Coronary artery (tissue), 2 donors: Measurements from ENCODE around the gene PLAGL1.
"Not testable (repeated sequence)": the region's sequence is repeated elsewhere in the genome, so short reads cannot be mapped to it uniquely, and the experiment has no call there.

Source experiments
- DNase-seq: peaks from one replicate; pipeline ENCODE4 v3.0.0-alpha.2; 2017; ENCODE audit warnings: low spot score
- H3K27ac ChIP-seq, 2 donors: fragments of 200-600 bp; sonication (generic); one replicate each; pipeline ENCODE4 v1.5.1; 2016 to 2019
- H3K4me3 ChIP-seq: fragments of 200-600 bp; sonication (generic); 2 replicates; pipeline ENCODE4 v1.5.1; 2016; ENCODE audit warnings: mild to moderate bottlenecking, moderate library complexity
- CTCF ChIP-seq: fragments of 200-600 bp; sonication (generic); IDR thresholded peaks from one replicate; pipeline ENCODE4 v1.5.1; 2019; ENCODE audit warnings: antibody characterized with exemption

The PLAGL1 gene

GRCh38 chr6:144008120-144008811, at the start of gene PLAGL1:
Gene PLAGL1 (minus strand): TSS chr6:144008259. CDS start chr6:143948136, 60,123 bp downstream.
- peak; percentile 77 for DNase-seq
- H3K27ac ChIP-seq, result peak within 1 kb of the TSS; percentile 74 to 82
- no peak for TF ChIP-seq CTCF
- peak within 1 kb of the TSS; percentile 76 for H3K4me3 ChIP-seq

GRCh38 chr6:144055121-144055931, 47.3 kb upstream of the PLAGL1 start:
- H3K27ac ChIP-seq, result no peak overlapping the region
- no peak overlapping the region for H3K4me3 ChIP-seq
- no peak for DNase-seq
- TF ChIP-seq CTCF, result no peak

GRCh38 chr6:144053601-144054000, 45.5 kb upstream of the PLAGL1 start:
- DNase-seq, result no peak
- Histone ChIP-seq H3K4me3 (no peak overlapping the region), H3K27ac (no peak overlapping the region)
- no peak for TF ChIP-seq CTCF

GRCh38 chr6:144052488-144052887, 44.4 kb upstream of the PLAGL1 start:
- TF ChIP-seq CTCF, result no peak
- DNase-seq, result no peak
- no peak overlapping the region for H3K4me3 ChIP-seq
- no peak overlapping the region for H3K27ac ChIP-seq

GRCh38 chr6:144049386-144049785, 41.3 kb upstream of the PLAGL1 start:
- Histone ChIP-seq H3K27ac (no peak overlapping the region), H3K4me3 (no peak overlapping the region)
- TF ChIP-seq CTCF, result no peak
- DNase-seq, result no peak

GRCh38 chr6:144047688-144048087, 39.6 kb upstream of the PLAGL1 start:
- Histone ChIP-seq H3K4me3 (no peak overlapping the region), H3K27ac (no peak overlapping the region)
- no peak for TF ChIP-seq CTCF
- DNase-seq, result no peak

- H3K27ac ChIP-seq, H3K4me3 ChIP-seq, DNase-seq: not testable (repeated sequence)
Observed at GRCh38 chr6:144046672-144047071, 38.6 kb upstream of the PLAGL1 start.

- not testable (repeated sequence) for DNase-seq
Observed at GRCh38 chr6:144044989-144045388, 36.9 kb upstream of the PLAGL1 start.

More at GRCh38 chr6:144044989-144045388, 36.9 kb upstream of the PLAGL1 start:
- not testable (repeated sequence) for H3K27ac ChIP-seq, H3K4me3 ChIP-seq
